Hematopoietic multipotent progenitor cell treated with erythropoietin and hydrocortisone succinate and interleukin-3 and kit ligand, for 15 days (in vitro differentiated cells): ENCODE measurements around the gene PLEKHM3.

Experiments
- DNase-seq: peaks from one replicate; pipeline ENCODE4 v3.0.0-alpha.2; 2015; ENCODE audit warnings: low spot score

Gene PLEKHM3, protein sequence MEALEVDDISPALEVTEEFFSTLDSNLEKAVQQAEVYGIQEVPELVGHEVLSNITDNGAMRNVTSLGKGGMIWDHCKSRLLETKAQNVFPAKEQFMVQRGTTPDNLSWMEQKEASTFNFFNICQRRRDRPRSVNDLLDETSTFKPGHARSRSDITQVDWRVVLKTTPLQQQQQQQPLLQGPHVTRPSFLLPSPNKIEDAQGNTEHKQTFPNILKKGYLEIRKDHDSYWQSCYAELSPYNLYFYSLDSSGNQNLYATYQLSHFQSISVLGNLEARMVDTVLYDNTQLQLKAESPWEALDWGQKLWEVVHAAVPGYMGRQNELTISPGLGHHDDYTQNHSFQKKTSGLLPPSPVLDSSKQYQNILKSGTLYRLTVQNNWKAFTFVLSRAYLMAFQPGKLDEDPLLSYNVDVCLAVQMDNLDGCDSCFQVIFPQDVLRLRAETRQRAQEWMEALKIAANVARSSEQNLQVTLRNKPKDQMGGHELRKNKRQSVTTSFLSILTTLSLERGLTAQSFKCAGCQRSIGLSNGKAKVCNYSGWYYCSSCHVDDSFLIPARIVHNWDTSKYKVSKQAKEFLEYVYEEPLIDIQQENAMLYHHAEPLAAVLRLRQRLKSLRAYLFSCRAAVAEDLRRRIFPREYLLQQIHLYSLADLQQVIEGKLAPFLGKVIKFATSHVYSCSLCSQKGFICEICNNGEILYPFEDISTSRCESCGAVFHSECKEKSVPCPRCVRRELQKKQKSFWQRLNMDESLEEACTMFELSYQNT

DNA sequence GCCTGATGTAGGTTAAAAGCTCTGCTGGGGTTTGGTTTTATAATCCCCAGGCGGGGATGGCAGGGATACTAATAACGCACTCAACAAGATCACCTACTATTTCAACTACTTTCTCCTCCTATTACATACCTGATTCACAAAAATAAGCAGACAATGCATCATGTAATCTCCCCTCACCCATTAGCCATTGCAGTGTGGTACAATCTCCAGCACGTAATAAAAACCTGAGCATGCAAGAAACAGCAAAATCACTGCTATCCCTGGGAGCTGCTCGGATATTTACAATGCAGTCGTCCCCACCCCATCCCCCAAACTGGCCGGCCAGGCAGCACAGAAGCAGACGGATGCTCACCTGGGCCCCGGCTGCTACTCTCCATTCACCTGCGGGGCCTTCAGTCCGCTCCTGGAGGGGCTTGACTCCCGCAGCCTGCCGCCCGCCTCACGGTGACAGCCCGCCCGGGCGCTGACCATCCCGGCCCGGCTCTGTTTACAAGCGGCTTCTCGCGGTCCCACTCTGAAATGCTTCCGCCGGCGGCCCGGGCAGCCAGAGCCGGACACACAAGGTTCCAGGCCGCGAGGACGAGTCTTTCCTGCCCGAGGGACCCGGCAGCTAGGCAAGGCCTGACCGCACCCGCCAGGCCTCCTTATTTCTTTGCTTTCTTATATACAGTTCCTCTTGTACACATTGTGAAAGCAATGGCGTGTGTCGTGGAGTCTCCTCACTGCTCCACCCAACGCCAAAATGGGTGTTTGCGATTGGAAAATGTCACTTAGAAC lies at the start of gene PLEKHM3:
PLEKHM3 (minus strand) TSS at position 491 of the 777 bp plus-strand sequence. CDS start 23,888 bp downstream, outside the sequence.
- DNase-seq, result peak; percentile 81

DNA sequence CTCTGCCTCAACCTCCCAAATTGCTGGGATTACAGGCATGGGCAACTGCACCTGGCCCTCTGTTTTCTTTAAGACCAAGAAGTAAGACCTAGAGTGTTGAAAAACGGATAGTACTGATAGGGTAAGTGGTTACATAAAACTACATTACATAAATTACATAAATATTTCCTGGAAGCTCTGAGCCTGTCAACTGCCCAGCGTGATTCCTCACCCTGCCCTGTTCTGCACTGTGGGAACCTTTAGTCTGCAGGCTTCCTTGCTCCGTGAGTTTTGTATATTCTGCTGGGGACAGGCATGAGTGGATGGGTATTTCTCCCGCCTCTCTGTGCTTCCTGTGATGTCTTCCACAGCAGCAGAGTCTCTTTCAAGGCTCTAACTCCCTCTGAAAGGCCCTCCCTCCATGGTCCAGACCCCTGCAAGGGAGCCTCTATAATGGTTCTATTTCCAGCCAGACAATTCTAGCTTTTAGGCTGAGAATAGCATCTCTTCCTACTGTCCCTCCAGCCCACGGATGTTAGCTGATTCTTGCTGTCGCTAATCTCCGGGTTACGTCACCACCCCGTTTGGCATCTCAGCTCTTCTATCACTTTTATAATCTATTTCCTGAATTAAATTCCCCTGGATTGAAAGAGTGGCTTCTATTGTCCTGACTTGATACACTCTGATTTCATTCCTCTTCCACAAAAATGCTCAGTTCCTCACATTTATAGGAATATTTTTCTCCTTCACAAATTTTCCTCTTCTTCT lies 49.5 kb upstream of the PLEKHM3 start:
- DNase-seq, result no peak

DNA sequence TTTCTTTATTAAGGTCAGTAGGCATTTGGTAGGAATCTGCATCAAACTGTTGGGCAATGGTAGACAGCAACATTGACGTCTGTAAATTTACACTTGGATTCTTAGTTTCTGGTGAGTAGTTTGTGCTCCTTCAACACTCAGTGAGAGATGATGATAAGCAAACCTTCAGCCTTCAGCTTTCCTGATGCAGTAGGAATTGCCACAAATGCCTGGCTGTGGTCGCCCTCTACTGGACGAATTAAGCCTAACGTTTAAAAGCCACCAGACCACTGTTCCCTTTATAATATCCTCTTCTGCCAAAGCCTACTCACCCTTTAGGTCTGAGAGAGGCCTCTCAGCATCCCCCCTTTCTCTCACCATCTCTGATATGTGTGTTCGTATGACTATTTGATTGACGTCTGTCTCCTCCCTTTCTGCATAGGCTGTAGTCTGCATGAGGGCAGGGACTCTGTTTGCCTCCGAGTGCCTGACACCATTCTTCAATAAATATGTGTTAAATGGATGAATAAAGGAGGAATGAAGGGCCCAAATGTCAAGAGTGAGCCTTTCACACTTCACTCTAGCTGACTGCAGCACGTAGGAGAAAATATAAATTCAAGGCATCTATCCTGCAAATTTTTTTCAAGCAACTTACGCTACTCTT lies 47.0 kb upstream of the PLEKHM3 start:
- DNase-seq, result peak; percentile 75

DNA sequence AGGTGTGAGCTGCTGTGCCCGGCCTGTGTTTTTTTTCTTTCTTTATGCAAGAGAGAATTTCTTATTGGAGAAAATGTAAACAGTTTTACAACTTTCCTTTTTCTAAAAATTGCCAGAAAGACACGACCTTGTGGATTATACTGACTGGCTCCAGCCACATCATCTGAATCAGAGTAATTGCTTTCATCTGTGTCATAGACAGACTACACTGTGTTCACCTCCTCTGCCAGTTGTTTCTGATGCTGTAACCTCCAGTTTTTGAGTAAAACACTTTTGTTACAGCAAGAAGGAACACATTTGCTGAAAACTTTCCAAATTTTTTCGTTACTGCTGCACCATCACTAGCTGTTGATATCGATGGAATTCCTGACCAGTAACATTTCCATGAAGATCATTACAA lies 43.9 kb upstream of the PLEKHM3 start:
- no peak for DNase-seq

DNA sequence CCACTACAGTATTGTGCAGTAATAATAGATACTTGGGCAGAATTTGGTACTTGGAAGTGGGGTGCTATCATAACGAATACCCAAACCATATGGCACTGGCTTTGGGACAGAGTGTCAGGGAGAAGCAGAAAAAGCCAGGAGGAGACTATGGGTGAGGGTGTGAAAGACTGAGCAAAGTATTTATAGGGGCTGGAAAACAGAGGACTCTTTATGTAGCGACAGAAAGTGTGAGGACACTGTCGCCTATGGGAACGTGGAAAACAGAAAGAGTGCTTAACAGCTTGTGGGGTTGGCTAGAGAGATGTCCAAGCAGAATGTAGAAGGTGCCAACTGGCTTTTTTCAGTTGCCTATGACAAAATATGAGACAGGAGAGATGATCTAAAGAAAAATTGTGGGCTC lies 40.7 kb upstream of the PLEKHM3 start:
- DNase-seq, result no peak

DNA sequence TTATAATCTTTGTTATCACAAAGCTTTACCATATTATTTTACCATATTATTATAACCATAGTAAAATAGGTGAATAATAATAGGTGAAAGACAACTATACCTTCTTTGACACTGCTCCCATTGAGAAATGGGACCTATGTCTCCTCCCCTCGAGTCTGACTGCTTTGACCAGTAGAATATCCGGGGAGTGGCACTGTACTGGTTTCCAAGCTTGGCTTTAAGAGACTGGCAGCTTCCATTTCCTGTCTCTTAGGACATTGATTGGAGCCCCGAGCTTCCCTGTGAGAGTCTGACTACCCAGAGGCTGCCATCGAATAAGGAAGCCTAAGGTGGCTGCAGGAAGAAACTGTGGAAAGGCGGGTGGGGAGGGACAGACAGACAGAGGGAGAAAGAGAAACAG lies 40.1 kb upstream of the PLEKHM3 start:
- no peak for DNase-seq

DNA sequence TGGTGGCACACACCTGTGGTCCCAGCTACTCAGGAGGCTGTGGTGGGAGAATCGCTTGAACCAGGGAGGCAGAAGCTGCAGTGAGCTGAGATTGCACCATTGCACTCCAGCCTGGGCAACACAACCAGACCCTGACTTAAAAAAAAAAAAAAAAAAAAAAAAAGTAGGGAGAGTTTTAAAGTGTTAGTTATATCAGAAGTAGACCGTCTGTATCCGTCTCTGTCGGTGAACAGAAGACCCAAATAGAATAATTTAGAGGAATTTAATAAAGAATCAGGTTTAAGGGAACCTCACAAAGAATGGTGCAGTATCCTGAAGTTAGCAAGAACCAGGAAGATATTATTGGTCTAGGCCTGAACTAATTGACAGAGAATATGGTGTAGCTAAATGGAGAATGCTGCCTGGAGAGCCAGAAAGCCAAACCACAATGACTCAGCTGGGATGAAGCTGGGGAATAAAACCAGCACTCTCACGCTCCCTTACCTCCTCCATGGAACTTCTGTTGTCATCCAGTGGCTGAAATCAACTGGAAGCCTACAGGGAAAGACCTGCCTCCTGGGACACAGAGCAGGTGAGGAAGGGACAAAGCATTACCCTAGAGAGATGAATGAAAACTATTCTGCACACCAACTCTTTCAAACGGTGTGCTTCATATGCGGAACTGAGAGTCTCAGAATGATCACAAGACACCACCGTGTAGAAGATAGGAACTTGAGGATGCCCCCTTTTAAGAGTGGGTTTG lies 39.1 kb upstream of the PLEKHM3 start:
- DNase-seq, result peak; percentile 56

DNA sequence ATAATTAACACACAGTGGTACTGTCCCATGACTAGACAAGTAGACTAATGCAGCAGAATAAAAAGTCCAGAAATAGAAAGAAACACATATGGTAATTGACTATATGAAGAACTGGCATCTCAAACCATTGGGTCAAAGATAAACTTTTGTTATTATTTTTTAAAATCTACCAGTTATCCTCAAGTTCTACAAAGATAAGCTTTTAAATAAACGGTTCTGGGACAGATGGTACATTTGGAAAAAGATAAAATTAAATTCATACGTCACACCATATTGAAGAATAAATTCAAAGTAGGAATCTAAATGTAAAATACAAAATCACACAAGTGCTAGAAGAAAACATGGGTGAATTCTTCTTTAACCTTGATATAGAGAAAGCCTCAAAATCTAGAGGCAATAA lies 37.6 kb upstream of the PLEKHM3 start:
- peak; percentile 26 for DNase-seq

DNA sequence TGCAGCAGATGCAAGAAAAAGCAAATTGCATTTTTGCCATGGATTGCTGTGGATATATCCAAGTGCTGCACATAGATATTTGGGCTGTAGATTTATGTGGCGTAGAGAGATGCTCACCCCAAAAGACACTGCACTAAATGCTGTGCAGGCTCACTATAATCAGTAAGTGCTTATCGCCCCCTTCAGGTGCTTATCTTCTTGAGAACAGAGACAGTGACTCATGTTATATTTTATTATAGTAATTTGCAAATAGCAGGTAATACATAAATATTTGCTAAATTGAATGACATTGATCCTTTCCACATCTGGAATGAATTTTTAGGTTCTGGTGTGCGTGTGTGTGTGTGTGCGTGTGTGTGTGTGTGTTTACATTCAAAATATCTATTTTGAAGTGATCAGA lies 36.8 kb upstream of the PLEKHM3 start:
- DNase-seq, result peak; percentile 59

DNA sequence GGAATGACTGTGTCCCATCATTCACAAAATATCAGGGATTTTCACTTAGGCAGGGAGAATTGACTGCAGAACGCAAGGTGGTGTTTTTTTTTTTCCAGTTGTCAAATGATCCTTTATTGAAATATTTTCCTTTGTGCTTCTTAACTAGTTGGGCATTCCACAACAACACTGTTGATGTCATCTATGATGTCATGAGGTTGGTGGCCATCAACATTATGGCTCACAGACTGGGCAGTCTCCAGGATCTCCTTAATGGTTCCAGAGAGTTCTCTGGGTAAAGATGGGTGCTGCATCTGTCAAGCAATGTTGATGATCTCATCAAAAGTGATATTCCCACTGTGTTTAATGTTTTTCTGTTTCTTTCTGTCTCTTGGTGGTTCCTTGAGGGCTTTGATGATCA lies 31.8 kb upstream of the PLEKHM3 start:
- no peak for DNase-seq

DNA sequence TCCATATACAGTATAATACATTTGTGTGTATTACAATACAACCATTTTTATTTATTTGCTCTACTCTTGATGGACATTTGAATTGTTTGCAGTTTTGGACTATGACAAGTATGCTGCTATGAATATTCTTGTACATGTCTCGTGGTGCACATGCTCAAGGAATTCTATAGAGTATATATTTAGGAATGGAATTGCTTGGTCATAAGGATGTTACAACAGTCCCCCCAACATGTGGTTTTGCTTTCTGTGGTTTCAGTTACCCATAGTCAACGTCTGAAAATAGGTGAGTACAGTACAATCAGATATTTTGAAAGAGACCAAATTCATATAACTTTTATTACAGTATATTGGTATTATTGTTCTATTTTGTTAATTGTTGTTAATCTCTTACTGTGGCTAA lies 24.1 kb upstream of the PLEKHM3 start:
- DNase-seq, result no peak

DNA sequence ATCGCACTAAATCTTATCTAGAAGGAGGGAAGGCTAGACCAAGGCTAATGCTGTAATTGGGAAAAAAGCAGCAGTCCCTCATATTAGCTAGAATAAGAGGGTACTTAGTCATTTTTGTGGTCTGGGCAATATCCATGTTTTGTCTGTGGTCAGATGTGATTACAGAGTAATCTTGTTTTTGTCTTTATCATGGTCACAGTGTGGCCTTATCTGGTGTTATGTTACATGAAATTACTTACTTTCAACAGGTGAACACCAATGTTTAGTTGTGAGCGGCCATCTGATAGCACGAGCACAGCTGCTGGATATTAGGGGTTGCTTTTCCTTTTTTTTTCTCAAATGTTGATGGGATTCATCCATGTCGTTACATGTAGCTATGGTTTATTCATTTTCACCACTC lies 23.7 kb upstream of the PLEKHM3 start:
- DNase-seq, result no peak

DNA sequence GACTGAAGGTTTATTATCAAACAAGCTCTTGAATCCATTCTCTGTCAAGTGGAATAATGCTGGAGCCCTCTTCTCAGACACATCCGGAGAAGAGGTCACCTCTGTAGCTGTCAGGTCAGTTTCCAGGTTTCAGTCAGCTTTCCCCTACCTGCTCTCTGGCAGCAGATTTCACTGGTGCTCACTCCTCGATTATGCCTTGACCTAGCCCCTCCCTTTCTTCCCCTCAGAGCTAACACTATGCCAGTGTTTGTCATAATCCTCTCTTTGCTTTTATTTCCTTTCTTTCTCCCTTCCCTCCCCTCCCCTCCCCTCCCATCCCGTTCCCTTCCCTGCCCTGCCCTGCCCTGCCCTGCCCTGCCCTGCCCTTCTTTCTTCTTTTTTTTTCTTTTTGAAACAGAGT lies 22.5 kb upstream of the PLEKHM3 start:
- no peak for DNase-seq

DNA sequence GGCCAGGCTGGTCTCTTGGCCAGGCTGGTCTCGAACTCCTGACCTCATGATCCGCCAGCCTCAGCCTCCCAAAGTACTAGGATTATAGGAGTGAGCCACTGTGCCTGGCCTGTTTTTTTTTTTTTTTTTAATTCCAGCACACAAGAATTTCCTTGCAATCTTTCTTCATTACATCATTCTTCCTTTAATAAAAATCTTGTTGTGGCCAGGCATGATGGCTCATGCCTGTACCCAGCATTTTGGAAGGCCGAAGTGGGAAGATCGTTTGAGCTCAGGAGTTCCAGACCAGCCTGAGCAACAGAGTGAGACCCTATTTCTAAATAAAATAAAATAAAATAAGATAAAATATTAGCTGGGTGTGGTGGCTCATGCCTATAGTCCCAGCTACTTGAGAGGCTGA lies 21.4 kb upstream of the PLEKHM3 start:
- DNase-seq, result no peak

DNA sequence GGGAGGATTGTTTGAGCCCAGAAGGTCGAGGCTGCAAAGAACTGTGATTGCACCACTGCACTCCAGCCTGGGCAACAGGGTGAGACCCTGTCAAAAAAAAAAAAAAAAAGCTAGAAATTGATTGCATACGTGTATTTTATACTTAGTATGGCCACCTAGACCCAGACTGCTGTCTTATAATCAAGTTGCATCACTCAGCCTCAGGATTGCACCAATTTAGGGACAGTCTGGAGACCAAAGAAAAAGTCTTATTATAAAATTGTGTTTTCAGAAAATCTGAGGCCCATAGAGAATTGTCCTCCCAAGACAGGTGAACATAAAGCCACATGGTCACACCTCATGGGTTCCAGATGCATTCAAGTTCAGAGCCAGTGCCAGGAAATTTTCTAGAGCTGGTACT lies 17.1 kb upstream of the PLEKHM3 start:
- DNase-seq, result no peak

DNA sequence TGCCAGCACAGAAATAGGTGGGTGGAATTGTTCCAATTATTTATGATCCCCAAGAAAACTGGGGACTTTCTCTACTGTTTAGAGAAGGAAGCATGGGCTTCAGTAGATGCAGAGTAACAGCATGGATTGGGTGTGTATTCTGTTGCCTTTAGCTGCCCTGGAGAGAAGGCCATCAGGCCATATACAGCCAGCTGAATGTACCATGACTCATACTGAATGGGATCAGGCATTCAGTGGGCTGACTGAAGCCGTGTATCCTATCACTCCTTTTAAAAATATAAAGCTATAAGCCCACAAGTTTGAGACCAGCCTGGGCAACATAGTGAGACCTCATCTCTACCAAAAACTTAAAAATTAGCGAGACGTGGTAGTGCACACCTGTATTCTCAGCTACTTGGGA lies 16.7 kb upstream of the PLEKHM3 start:
- DNase-seq, result no peak

DNA sequence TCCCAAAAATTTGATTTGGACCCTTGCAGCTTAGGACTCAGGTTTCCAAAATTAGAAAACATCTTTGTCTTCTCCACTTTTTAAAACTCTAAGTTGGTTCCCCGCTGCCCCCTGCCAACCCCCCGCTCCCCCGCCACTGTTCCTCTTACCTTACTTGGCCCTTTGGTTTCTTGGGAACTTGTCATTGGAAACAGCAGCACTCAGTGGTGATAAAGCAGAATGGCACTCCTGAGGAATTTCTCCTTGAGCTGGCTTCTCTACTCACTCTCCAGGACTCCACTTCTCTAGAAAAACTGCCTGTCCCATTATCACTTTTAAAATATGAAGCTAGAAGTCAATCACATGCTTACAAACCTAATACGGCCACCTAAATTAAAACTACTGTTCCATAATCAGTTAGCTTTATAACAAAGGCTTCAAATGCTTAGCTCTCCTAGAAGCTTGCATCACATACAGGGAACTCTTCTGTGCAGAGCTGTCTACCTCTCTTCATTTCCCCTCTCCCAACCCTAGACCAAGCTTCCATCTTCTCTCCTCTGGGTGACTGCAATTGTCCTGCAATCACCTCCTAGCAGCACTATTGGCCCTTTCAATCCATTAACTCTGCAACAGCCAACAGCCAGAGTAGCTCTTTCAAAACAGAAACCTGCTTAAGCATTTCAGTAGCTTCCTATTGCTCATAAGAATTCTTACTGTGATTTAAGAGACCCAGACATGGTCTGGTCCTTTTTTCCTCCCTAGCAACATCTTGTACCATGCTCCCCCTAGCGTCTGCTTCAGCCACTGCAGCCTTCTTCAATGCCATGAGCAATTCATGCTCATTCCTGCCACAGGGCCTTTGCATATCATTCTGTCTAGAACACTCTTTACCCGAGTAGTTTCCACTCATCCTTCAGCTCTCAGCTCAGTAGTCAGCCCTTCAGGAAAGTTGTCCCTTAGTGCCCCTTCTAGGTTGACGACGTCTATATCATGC lies 15.2 kb upstream of the PLEKHM3 start:
- peak; percentile 74 for DNase-seq

DNA sequence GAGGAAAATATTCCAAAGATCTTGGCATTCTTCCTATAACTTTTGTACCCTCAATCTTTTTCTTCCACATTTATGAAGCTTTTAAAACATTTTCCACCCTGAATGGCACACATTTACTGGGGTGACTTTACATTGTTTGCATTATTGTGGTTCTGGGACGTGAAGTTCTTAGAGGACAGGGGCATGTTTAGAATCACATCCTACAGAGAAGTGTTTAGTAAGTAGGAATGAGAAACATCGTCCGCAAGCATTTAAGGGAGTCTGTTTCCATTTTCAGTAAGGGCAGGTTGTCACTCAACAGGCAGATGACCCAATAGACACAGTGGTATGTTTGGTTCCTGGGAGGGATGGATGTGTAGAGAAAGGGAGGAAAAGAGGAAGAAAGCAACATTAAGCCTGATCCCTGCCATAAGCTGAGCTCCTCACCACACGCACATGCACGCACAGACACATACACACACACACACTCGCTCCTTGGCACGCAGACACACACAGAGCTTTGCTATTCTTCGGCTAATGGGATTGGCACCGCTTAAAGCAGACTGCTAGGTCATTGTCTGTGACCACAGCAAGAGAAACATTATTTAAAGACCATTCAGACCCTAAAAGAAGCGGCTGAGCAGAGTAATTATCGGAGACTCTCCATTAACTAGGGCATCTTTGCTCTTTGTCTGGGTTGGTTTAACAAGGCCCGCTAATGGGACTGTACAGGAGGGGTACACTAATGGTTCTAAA lies 14.2 kb upstream of the PLEKHM3 start:
- DNase-seq, result no peak
